ENCODE results near the gene NUBP1.
"Not testable (repeated sequence)": the region's sequence is repeated elsewhere in the genome, so short reads cannot be mapped to it uniquely, and the experiment has no call there.

NUBP1 gene

DNA sequence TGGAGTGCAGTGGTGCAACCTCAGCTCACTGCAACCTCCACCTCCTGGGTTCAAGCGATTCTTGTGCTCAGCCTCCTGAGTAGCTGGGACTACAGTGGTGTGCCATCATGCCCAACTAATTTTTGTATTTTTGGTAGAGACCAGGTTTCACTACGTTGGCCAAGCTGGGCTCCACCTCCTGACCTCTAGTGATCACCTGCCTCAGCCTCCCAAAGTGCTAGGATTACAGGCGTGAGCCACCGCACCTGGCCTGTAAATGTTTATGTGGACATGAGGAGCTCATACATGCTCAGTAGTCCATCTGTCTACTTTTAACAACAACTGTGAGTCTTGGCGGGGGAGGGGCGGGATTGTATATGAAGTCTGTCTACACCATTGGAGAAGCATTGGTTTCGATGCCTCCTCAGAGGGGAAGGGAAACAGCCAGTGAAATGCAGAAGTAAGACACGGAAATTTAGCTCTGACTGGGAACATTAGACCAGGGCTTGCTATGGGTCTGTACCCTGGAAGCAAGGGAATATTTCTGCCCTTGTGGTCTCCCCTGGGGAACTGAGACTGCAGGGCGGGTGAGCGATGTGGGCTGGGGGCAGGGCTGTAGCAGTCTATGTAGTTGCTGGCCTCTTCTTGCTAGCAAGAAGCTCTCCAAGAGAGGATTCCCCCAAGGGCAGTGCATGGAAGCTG, 9.3 kb downstream of the NUBP1 start:
- DNase-seq = no peak

DNA sequence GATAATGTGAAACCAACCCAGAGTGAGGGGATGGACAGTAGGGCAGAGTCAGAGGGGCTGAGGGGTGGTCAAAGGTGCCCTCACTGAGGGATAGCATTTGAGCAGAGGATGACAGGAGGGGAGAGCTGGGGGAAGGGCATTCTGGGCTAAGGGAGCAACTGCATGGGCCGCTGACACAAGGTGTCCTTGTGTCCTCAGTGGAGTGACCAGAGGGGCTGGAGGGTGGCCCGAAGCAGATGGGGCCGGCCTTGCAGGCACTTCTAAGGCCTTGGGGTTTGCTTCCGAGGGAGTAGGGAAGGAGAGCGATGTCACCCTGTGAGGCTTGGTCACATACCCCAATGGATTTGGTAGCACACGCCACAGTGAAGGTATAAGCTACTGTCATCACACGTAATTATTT, 10.0 kb downstream of the NUBP1 start:
- DNase-seq = no peak

- no peak for DNase-seq
Observed at GRCh38 chr16:10754941-10755340, 11.3 kb downstream of the NUBP1 start.

DNA sequence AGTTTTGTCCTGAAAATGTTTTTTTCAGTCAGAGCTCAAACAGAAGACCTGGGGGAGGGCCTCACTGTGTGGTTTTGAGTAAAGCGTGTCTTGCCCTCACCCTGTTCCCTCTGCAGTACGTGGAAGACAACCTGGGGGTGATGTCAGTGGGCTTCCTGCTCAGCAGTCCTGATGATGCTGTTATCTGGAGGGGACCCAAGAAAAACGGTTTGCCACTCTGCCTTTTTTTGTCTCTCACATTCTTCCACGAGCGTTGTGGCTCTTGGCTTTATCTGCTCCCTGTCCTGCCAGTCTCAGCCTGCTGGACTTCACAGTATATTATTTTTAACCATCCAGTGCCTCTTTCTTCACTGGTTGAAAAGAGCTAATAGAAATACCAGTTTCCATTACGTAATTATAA, 12.9 kb downstream of the NUBP1 start:
- DNase-seq = no peak

- DNase-seq = no peak
Observed at GRCh38 chr16:10760858-10761257, 17.2 kb downstream of the NUBP1 start.

- no peak for DNase-seq
Observed at GRCh38 chr16:10761373-10761772, 17.7 kb downstream of the NUBP1 start.

- no peak for DNase-seq
Observed at GRCh38 chr16:10762336-10763016, 18.8 kb downstream of the NUBP1 start.

DNA sequence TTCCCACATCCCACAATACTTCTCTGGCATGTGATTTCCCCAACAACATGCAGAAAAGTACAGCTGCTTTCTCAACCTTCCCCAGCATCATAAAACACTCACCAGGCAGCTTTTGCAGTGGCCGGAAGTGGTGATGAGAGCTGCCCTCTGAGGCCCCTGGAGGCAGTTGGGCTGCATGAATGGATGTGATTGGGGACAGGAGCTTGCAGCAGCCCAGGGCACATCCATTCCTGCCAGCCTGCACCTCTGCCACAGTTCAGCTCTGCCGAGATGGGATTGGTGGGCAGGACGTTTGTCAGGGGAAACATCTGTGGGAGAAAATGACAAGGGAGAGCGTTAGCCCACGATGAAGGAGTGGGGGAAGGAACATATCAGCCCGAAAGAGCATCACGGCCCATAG, 19.8 kb downstream of the NUBP1 start:
- no peak for DNase-seq

GRCh38 chr16:10765772-10766171, 22.1 kb downstream of the NUBP1 start:
- DNase-seq = no peak

- no peak for DNase-seq
Observed at GRCh38 chr16:10767127-10767526, 23.5 kb downstream of the NUBP1 start.

- no peak for DNase-seq
Observed at GRCh38 chr16:10769381-10769780, 25.7 kb downstream of the NUBP1 start.

GRCh38 chr16:10770907-10771306, 27.3 kb downstream of the NUBP1 start:
- no peak for DNase-seq

DNA sequence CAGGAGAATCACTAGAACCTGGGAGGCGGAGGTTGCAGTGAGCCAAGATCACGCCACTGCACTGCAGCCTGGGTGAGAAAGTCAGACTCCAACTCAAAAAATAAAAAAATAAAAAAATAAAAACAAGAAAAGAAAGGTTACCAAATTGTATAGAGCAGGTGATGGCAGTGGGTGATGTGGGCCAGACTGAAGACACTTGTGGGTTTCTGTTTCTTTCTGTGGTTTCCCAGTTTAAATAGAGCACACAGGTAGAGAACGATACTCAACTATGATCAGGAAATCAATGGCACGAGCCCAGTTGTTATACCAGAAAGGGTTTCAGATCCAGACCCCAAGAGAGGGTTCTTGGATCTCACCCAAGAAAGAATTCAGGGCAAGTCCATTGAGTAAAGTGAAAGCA, 32.6 kb downstream of the NUBP1 start:
- no peak for DNase-seq

GRCh38 chr16:10776923-10777322, 33.3 kb downstream of the NUBP1 start:
- DNase-seq = not testable (repeated sequence)

- DNase-seq = no peak
Observed at GRCh38 chr16:10777356-10777755, 33.7 kb downstream of the NUBP1 start.

DNA sequence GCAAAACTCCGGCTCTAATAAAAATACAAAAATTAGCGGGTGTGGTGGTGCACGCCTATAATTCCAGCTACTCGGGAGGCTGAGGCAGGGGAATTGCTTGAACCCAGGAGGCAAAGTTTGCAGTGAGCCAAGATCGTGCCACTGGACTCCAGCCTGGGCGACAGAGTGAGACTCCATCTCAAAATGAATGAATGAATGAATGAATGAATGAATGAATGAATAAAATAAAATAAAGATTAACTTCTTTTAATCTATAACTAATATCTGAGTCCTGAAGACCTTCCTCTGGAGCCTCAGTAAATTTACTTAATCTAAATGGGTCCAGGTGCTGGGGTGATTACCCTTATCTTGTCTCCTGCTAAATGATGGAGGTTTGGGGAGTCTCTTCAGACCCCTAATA, 36.3 kb downstream of the NUBP1 start:
- DNase-seq = not testable (repeated sequence)

GRCh38 chr16:10780628-10781027, 37.0 kb downstream of the NUBP1 start:
- DNase-seq = no peak

GRCh38 chr16:10782628-10783027, 39.0 kb downstream of the NUBP1 start:
- no peak for DNase-seq

- DNase-seq = no peak
Observed at GRCh38 chr16:10787304-10787703, 43.7 kb downstream of the NUBP1 start.

DNA sequence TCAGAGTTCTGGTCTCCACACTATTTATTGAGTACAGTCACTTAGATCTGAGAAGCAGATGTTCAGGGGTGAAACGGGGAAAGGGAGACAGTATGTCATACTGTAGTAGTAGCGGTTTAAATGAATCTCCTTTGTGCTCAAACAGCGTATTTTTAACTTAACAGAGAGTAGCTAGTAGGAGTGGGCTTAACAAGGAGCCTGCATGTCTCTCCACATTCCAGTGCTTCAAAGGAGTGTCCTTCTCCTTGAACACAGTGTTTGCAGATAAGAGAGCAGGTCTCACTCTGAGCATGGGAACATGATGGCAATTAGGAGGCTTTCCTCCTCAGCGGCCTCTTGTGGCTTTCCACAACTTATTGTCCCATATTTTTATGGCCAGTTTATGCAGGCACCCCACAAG, 45.0 kb downstream of the NUBP1 start:
- not testable (repeated sequence) for DNase-seq

GRCh38 chr16:10791048-10791447, 47.4 kb downstream of the NUBP1 start:
- DNase-seq = no peak

- DNase-seq = no peak
Observed at GRCh38 chr16:10799736-10800135, 56.1 kb downstream of the NUBP1 start.

DNA sequence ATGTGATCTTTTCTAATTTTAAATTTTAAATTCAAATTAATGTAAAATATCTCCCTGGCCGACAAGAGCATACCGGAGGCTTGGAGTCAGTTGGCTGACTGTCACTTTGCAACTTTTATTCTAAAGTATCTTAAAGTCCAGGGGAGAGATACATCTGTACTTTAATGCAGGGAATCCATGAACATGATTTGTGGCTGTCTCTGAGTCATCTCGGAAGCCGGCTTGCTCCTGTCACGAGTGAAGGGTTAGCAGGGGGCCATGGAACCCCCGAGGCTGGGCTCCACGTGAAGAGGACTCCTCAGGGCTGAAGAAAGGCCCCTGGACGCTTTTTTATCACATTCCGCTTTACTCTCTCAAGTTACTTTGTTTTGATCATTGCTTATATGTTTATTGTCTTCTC, 61.7 kb downstream of the NUBP1 start:
- DNase-seq = no peak

DNA sequence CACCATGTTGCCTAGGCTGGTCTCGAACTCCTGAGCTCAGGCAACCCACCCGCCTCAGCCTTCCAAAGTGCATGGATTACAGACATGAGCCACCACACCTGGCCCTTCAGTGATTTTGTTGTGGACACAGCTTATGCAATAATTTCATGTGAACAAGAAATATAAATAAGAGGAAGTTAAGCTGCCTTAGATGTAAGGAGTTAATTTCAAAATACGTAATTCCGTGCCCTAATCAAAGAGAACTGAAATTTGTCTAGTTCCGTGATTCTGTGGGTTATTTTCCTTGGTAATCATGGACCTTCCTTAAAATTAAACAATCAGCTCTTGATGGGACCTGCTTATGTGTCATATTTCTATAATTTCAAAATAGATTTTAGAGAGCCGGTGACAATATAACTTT, 63.1 kb downstream of the NUBP1 start:
- DNase-seq = no peak

DNA sequence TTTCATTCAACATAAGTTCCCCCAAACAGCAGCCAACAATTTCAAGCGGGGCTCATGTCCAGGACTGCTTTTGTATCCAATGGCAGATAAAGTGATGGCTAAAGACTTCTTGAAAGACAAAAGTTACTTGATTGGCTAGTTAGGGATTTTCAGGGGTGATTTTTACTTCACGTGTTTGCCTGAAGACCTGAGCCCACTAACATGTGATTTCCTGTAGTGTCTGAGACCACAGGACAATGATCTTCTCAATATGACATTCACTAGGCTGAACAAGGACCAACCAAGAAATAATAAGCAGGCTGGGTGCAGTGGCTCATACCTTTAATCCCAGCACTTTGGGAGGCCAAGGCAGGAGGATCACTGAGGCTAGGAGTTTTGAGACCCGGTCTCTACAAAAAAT, 64.6 kb downstream of the NUBP1 start:
- DNase-seq = no peak
